ENCODE results near the gene UTP25.
A peak's percentile ranks its signal among the peaks of the same experiment; 100 is the strongest.
"Not testable (repeated sequence)": the region's sequence is repeated elsewhere in the genome, so short reads cannot be mapped to it uniquely, and the experiment has no call there.

UTP25 gene

GRCh38 chr1:209827384-209828262, at the start of gene UTP25:
Gene UTP25, plus strand, starts transcription at chr1:209827972. Its CDS starts 92 bp downstream, at chr1:209828064.
- peak; percentile 94 for DNase-seq

DNA sequence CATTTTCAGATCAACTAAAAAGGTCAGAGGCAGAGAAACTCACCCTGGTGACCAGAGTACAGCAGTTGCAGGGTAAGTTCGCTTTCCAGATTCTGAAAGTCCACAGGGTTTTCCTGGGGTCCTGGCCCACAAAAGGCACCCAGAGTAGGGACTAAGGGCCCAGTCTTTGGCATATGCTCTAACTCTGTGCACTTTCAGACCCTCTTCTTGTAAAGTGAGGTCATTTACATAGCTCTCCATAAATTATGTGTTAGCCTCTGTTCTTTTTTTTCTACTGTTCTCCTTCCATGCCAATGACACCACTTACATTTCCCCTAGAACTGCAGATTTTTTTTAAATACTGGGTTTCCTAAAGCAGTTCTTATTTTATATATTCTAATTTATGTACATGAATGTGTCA, 49.7 kb upstream of the UTP25 start:
- DNase-seq = no peak

- DNase-seq = no peak
These were observed 47.5 kb upstream of the UTP25 start for GRCh38 chr1:209780268-209780667.

- no peak for DNase-seq
These were observed 44.4 kb upstream of the UTP25 start for GRCh38 chr1:209783386-209783785.

- DNase-seq = peak; percentile 98
These were observed 43.3 kb upstream of the UTP25 start, which contains the start of gene C1orf74 for GRCh38 chr1:209784265-209785169. Gene C1orf74, minus strand, starts transcription at chr1:209784559. Its CDS starts 925 bp downstream, at chr1:209783634.

DNA sequence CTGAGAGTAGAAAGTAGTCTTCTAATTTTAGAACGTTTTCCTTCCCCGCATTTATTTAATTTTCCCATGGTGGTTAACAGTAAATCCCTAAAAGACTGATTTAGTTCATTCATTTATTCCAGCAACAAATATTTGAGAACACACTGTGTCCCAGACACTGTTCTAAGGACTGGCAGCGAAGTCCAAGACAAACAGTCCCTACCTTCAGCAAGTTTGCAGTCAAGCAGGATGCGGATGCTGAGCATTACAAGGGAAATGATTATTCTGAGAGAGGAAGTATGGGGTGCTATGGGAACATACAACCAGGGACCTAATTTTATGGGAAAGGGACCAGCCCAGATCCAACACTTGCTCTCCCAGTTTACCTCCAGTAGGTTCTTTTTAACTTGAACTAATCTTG, 42.2 kb upstream of the UTP25 start:
- DNase-seq = no peak

- no peak for DNase-seq
These were observed 41.6 kb upstream of the UTP25 start for GRCh38 chr1:209786146-209786545.

GRCh38 chr1:209787551-209787950, 40.2 kb upstream of the UTP25 start:
- no peak for DNase-seq

GRCh38 chr1:209789245-209789644, 38.5 kb upstream of the UTP25 start:
- no peak for DNase-seq

DNA sequence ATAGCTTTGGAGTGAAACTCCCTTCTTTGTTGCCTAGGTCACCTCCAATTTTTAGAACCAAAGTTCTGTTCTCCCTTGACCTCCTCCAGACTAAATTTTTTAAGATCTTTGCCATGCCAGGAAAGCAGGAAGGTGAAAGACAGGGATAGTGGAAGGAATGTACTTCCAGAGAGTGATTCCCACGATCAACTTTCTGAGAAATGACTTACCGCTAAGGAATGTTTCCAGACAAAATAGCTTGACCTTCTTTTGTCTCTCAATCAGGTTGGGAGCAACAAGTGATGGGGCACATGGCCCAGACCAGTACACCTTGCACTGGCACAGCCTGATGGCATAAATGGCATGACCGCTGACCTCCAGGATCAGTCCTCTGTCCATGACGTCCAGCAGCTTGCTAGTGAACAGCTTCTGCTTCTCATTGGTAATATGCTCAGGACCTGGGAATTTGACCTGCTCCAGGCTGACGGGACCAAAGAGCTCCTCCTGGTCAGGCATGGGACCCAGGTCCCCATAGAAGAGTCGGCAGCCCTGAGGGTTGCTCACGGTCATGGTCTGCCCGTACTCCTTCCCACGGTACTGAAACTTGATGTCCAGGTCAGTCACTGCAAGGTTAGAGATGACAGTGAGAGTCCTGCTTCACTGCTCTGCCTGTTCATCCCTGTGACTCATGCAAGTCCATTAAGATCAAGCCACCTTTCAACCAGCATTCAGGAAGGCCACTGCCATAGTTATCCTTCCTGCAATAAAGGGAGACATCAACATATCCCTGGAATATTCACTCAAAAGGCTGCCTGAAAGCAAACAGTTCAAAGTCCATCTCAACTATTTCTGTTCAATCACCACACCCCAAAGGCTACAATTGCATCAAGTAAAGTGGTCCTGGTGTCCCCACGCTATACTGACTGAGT, 37.2 kb upstream of the UTP25 start:
- no peak for DNase-seq

DNA sequence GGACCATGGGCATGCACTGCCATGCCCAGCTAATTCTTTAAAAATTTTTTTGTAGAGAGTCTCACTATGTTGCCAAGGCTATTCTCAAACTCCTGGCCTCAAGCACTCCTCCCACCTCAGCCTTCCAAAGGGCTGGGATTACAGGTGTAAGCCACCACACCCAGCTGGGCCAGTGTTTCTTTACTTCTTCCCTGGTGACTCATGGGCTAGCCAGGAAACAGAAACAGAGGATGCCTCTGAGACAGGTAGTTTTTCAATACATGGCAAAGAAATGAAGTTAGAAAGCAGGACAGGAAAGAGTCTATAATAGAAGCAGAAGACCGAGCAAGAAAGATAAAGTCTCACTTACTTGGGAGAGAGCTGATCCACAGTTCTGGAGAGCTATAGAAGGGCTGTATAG, 35.9 kb upstream of the UTP25 start:
- DNase-seq = no peak

- not testable (repeated sequence) for DNase-seq
These were observed 34.1 kb upstream of the UTP25 start for GRCh38 chr1:209793711-209794110.

GRCh38 chr1:209797978-209798639, 29.7 kb upstream of the UTP25 start:
- no peak for DNase-seq

DNA sequence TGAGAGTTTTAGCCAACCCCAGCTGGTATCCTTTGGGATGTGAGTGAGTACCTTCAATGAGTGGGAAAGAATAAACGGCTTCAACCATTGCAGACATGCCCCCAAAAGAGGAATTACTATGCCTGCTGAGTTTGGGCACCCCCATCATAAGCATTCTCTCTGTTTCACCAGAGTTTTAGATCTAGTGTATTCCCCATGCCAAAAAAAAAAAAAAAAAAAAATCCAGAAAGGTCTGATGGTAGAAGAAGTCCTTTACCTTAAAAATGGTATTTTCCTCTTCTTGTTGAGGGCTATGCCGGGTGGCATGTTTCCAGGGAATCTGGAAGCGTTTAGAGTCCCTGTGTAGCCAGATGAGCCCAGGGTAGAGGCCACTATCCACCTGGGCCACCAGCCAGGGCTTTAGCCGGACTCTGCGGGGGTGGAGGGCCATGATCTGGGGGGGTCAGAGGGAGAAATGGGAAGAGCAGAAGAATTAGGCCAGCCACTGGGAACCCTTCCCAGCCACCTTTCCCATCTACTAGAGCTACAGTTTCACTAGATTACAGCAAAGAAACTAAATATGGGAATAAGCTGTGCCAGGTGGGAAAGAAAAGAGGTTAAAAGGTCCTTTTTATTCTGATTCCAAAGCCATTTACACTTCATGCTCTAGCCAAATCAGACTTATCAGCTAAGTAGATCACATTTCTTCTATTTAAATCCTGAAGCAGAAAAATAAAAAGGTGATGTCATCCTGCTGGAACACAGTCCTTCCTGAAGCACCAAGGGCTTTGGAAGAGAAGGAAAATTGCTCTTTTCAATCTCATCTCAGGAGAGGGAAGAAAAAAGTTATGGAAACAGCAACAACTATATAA, 26.6 kb upstream of the UTP25 start:
- no peak for DNase-seq

DNA sequence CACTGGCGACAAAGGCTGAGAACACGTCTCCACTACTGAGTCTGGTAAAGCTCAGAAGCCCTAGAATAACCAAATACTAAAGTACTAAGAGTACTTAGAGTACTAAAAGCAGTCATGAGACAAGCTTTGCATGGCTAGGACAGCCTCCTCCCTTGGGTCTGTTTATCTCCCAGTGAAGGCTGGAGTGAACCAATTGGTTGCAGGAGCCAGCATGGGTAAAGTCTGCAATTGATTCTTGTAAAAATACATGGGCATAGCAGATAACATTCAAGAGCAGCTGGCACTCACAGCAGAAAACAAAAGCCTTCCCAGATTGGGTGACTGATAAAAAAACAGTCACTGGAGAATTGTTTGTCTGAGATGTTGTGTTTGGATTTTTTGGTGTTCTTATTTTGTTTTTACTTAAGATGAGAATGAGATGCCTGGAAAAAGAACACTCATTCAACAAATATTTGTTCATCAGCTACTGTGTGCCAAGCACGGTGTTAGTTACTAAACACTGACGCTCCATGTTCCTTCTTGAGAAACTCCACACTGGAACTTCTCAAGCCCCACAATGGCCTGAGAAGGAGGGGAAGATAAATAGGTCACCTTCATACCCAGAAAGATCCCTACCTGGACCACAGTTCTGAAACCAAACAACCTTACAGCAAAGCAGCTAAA, 25.5 kb upstream of the UTP25 start:
- no peak for DNase-seq

DNA sequence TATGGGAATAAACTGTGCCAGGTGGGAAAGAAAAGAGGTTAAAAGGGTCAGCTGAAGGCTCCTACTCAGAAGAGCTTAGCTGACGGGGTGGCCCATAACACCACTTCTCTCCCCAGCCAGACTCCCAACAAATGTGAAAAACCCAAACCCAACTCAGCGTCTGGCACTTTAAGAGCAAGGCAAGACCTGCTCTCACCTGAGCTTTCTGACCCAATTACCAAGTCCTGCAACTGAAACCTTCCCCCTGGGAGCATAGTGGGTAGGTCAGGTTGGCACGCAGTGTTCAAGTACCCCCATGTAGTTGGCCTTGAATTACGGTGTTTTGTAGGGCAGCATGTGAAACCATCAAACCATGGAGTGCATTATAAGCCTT, 25.0 kb upstream of the UTP25 start:
- no peak for DNase-seq

- no peak for DNase-seq
These were observed 24.2 kb upstream of the UTP25 start for GRCh38 chr1:209803568-209803967.

DNA sequence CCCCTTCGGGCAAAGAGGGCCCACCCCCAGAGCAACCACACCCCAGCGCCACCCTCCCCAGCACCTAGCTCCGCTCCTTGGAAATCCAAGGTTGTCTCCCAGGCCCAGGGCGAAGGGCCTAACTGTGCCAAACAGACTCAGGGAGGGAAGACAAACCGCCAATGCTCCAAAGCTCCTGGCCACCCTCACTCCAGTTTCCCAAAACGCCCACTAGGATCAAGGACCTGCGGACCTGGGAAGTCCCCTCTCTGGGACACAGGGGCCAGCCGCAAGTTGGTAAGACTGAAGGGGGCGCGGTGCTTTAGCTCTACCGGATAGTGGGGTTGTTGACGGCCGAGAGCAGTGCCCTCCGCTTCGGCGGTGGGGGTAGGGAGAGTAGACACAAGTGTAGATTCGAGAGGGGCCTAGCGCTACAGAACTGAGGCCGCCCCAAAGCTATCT, 22.4 kb upstream of the UTP25 start:
- DNase-seq = no peak

GRCh38 chr1:209805875-209806760, 21.7 kb upstream of the UTP25 start, which contains the start of gene IRF6:
Gene IRF6, minus strand, starts transcription at chr1:209806142. Its CDS starts 4,729 bp downstream, at chr1:209801413.
- DNase-seq = peak; percentile 82

Measured in CD4-positive, alpha-beta T cell treated with Interleukin-12 subunit alpha and Interleukin-12 subunit beta, for 1 hour (primary cell).